ENCODE results near the gene ANKRD31.

The ANKRD31 gene

GRCh38 chr5:75199071-75199470 lies 37.6 kb downstream of the ANKRD31 start:
- Histone ChIP-seq H3K27ac (ENCODE audit: low read depth, low read length) (no peak overlapping the region), H3K4me2 (ENCODE audit: low read length) (no peak overlapping the region), H3F3A (ENCODE audit: control insufficient read depth, insufficient read depth) (no peaks in the 10 kb centered on the region), H4K20me1 (ENCODE audit: control insufficient read depth, insufficient read depth, low read depth, low read length) (no peaks in the 10 kb centered on the region), H3K27me3 (ENCODE audit: control insufficient read depth, low read length) (no peaks in the 10 kb centered on the region), H3K4me3 (ENCODE audit: low read length) (no peak overlapping the region), H3K9me3 (ENCODE audit: control insufficient read depth, insufficient read depth, low read length) (no peaks in the 10 kb centered on the region), H3K4me1 (ENCODE audit: control insufficient read depth, low read length) (no peaks in the 10 kb centered on the region), H3K36me3 (ENCODE audit: control insufficient read depth, low read length) (no peaks in the 10 kb centered on the region), H3K9me2 (replicated peaks; ENCODE audit: control insufficient read depth, low read length) (no peaks in the 10 kb centered on the region; the same call in 1 of the 2 replicates), H3K79me2 (ENCODE audit: control insufficient read depth, low read length) (no peaks in the 10 kb centered on the region)
- TF ChIP-seq, protein P1, sequence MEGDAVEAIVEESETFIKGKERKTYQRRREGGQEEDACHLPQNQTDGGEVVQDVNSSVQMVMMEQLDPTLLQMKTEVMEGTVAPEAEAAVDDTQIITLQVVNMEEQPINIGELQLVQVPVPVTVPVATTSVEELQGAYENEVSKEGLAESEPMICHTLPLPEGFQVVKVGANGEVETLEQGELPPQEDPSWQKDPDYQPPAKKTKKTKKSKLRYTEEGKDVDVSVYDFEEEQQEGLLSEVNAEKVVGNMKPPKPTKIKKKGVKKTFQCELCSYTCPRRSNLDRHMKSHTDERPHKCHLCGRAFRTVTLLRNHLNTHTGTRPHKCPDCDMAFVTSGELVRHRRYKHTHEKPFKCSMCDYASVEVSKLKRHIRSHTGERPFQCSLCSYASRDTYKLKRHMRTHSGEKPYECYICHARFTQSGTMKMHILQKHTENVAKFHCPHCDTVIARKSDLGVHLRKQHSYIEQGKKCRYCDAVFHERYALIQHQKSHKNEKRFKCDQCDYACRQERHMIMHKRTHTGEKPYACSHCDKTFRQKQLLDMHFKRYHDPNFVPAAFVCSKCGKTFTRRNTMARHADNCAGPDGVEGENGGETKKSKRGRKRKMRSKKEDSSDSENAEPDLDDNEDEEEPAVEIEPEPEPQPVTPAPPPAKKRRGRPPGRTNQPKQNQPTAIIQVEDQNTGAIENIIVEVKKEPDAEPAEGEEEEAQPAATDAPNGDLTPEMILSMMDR (IDR thresholded peaks at IDR 0.05; ENCODE audit: low read depth, low read length, poor library complexity, severe bottlenecking) = no peak
- no peak for TF ChIP-seq EZH2phosphoT487 (IDR thresholded peaks at IDR 0.05; ENCODE audit: borderline replicate concordance, low read length)

DNA sequence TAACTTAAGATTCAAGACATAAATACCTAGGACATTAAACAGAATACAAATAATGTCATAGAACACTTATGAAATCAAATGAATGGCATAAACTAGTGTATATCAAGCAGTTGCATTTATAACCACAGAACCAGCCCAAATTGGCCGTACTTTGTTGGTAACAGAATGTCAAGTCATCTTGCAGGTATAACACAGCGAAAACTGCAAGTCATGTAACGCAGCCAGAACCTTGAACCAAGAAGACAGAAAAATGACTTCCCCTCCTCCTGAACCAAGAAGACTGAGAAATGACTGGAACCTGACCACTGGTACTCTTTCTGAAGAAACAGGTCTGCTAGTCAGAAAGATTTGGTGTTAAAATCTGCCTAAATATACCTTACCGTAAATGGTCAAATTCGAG lies 38.9 kb downstream of the ANKRD31 start:
- no peak overlapping the region for H3K4me3 ChIP-seq (ENCODE audit: low read length)
- TF ChIP-seq, protein P1 (IDR thresholded peaks at IDR 0.05; ENCODE audit: low read depth, low read length, poor library complexity, severe bottlenecking) = no peak
- TF ChIP-seq EZH2phosphoT487 (IDR thresholded peaks at IDR 0.05; ENCODE audit: borderline replicate concordance, low read length) = no peak
- H3K4me1 ChIP-seq (ENCODE audit: control insufficient read depth, low read length) = no peaks in the 10 kb centered on the region
- no peaks in the 10 kb centered on the region for H3K9me3 ChIP-seq (ENCODE audit: control insufficient read depth, insufficient read depth, low read length)
- H4K20me1 ChIP-seq (ENCODE audit: control insufficient read depth, insufficient read depth, low read depth, low read length) = no peaks in the 10 kb centered on the region
- no peaks in the 10 kb centered on the region for H3F3A ChIP-seq (ENCODE audit: control insufficient read depth, insufficient read depth)
- H3K36me3 ChIP-seq (ENCODE audit: control insufficient read depth, low read length) = no peaks in the 10 kb centered on the region
- H3K79me2 ChIP-seq (ENCODE audit: control insufficient read depth, low read length) = no peaks in the 10 kb centered on the region
- no peak overlapping the region for H3K27ac ChIP-seq (ENCODE audit: low read depth, low read length)
- H3K9me2 ChIP-seq (replicated peaks; ENCODE audit: control insufficient read depth, low read length) = no peaks in the 10 kb centered on the region; the same call in 1 of the 2 replicates
- 0 out of 2 replicates have a peak, but pooled peaks cover 3% of the 10 kb centered on the region for H3K27me3 ChIP-seq (ENCODE audit: control insufficient read depth, low read length)
- no peak overlapping the region for H3K4me2 ChIP-seq (ENCODE audit: low read length)

- H3K4me2 ChIP-seq (ENCODE audit: low read length) = no peak overlapping the region
- no peaks in the 10 kb centered on the region for H3F3A ChIP-seq (ENCODE audit: control insufficient read depth, insufficient read depth)
- no peaks in the 10 kb centered on the region for H3K9me3 ChIP-seq (ENCODE audit: control insufficient read depth, insufficient read depth, low read length)
- no peaks in the 10 kb centered on the region; the same call in 1 of the 2 replicates for H3K9me2 ChIP-seq (replicated peaks; ENCODE audit: control insufficient read depth, low read length)
- TF ChIP-seq, protein P1 (IDR thresholded peaks at IDR 0.05; ENCODE audit: low read depth, low read length, poor library complexity, severe bottlenecking) = no peak
- no peak for TF ChIP-seq EZH2phosphoT487 (IDR thresholded peaks at IDR 0.05; ENCODE audit: borderline replicate concordance, low read length)
- no peaks in the 10 kb centered on the region for H4K20me1 ChIP-seq (ENCODE audit: control insufficient read depth, insufficient read depth, low read depth, low read length)
- H3K27ac ChIP-seq (ENCODE audit: low read depth, low read length) = no peak overlapping the region
- H3K4me3 ChIP-seq (ENCODE audit: low read length) = no peak overlapping the region
- H3K36me3 ChIP-seq (ENCODE audit: control insufficient read depth, low read length) = no peaks in the 10 kb centered on the region
- 0 out of 2 replicates have a peak, but pooled peaks cover 3% of the 10 kb centered on the region for H3K27me3 ChIP-seq (ENCODE audit: control insufficient read depth, low read length)
- H3K4me1 ChIP-seq (ENCODE audit: control insufficient read depth, low read length) = no peaks in the 10 kb centered on the region
- H3K79me2 ChIP-seq (ENCODE audit: control insufficient read depth, low read length) = no peaks in the 10 kb centered on the region
Observed at GRCh38 chr5:75192804-75193203, 43.9 kb downstream of the ANKRD31 start.
